GM23248 (cell line): Measurements from ENCODE around the gene SRPK2. TPM values are rescaled to one million over a fixed set of nuclear protein-coding genes. Genes with fewer than 3 reads are reported as not detected.
A peak's percentile ranks its signal among the peaks of the same experiment; 100 is the strongest.
"Not testable (repeated sequence)": the region's sequence is repeated elsewhere in the genome, so short reads cannot be mapped to it uniquely, and the experiment has no call there.

Experiments used
- DNase-seq: peaks from one replicate; pipeline ENCODE4 v3.0.0-alpha.2; 2015
- H2AFZ ChIP-seq: fragments of 200-600 bp; sonication (generic); 2 replicates; pipeline ENCODE4 v1.6.1; 2016; ENCODE audit warnings: antibody characterized with exemption
- H3F3A ChIP-seq: fragments of 200-600 bp; sonication (generic); 2 replicates; pipeline ENCODE4 v1.6.1; 2016; ENCODE audit warnings: mild to moderate bottlenecking, antibody characterized with exemption, mixed run types; ENCODE audit not compliant: insufficient read depth
- H3K27ac ChIP-seq: fragments of 200-600 bp; sonication (generic); 2 replicates; pipeline ENCODE4 v1.5.1; 2016; ENCODE audit warnings: mild to moderate bottlenecking
- H3K27me3 ChIP-seq: fragments of 200-600 bp; sonication (generic); replicated peaks from 2 replicates; pipeline ENCODE4 v1.6.1; 2016; ENCODE audit warnings: mild to moderate bottlenecking; ENCODE audit not compliant: insufficient read depth
- H3K36me3 ChIP-seq: fragments of 200-600 bp; sonication (generic); 2 replicates; pipeline ENCODE4 v1.6.1; 2016; ENCODE audit warnings: low read depth, mild to moderate bottlenecking
- H3K4me1 ChIP-seq: fragments of 200-600 bp; sonication (generic); 2 replicates; pipeline ENCODE4 v1.6.1; 2016; ENCODE audit warnings: mild to moderate bottlenecking; ENCODE audit not compliant: insufficient read depth
- H3K4me2 ChIP-seq: fragments of 200-600 bp; sonication (generic); one replicate; pipeline ENCODE4 v1.6.1; 2016; ENCODE audit warnings: mild to moderate bottlenecking; ENCODE audit not compliant: unreplicated experiment
- H3K4me3 ChIP-seq: fragments of 200-600 bp; sonication (generic); 2 replicates; pipeline ENCODE4 v1.5.1; 2016; ENCODE audit warnings: mild to moderate bottlenecking
- H3K79me2 ChIP-seq: fragments of 200-600 bp; sonication (generic); 2 replicates; pipeline ENCODE4 v1.6.1; 2016; ENCODE audit warnings: mild to moderate bottlenecking; ENCODE audit not compliant: insufficient read depth
- H3K9ac ChIP-seq: fragments of 200-600 bp; sonication (generic); 2 replicates; pipeline ENCODE4 v1.6.1; 2016; ENCODE audit warnings: mild to moderate bottlenecking
- H3K9me2 ChIP-seq: fragments of 200-600 bp; sonication (generic); 2 replicates; pipeline ENCODE4 v1.6.1; 2016; ENCODE audit warnings: mixed run types, mild to moderate bottlenecking, moderate library complexity; ENCODE audit not compliant: insufficient read depth
- H3K9me3 ChIP-seq: fragments of 200-600 bp; sonication (generic); one replicate; pipeline ENCODE4 v1.6.1; 2017; ENCODE audit warnings: low read depth
- H4K20me1 ChIP-seq: fragments of 200-600 bp; sonication (generic); 2 replicates; pipeline ENCODE4 v1.6.0; 2016; ENCODE audit not compliant: insufficient read depth
- EZH2 ChIP-seq: fragments of 200-600 bp; sonication (generic); IDR thresholded peaks from 2 replicates; pipeline ENCODE4 v1.6.1; 2018; ENCODE audit warnings: antibody characterized with exemption, mild to moderate bottlenecking; ENCODE audit not compliant: insufficient read depth, poor library complexity, severe bottlenecking
- EZH2phosphoT487 ChIP-seq: fragments of 200-600 bp; sonication (generic); IDR thresholded peaks from 2 replicates; pipeline ENCODE4 v1.6.1; 2018; ENCODE audit warnings: antibody characterized with exemption, moderate library complexity, mild to moderate bottlenecking, low read depth; ENCODE audit not compliant: insufficient read depth
- WGBS, 2 experiments: methylation state at CpG; one replicate each; pipeline ENCODE4 v1.1.6; 2015 to 2017; ENCODE audit warnings: low lambda C conversion rate in 2 of 2, low coverage in 1 of 2; ENCODE audit errors: missing lambda C conversion rate in 2 of 2; 5-methylcytosine and 5-hydroxymethylcytosine counted together
- in situ Hi-C: fragments of 300-500 bp; cut with MboI; formaldehyde crosslinking; loops from 2 replicates; pipeline ENCODE4 v1.15.0; 2020
- polyA plus RNA-seq: library from polyadenylated mRNA; unstranded; fragments of >200 nt; fragmentation: Nextera tagmentation; extraction: Ambion mirVana; gene quantifications from 2 replicates; pipeline ENCODE4 v1.2.1, GENCODE V29; 2016
- total RNA-seq: library from RNA; depleted of rRNA; stranded (reverse); fragments of >200 nt; shearing (Covaris generic); gene quantifications from 2 replicates; pipeline ENCODE4 v1.2.3, GENCODE V29; 2014

The SRPK2 gene
- total and polyA plus RNA-seq, 2 experiments from 2014 or later = 53.1 to 85.2 TPM

GRCh38 chr7:105352018-105352612, 36.6 kb downstream of the SRPK2 start:
- no peaks in the 10 kb centered on the region for H3K9me3 ChIP-seq
- H3K4me2 ChIP-seq = peak overlapping the region; percentile 83
- peak overlapping the region; percentile 95 for H3K27ac ChIP-seq
- peaks cover 37% of the 10 kb centered on the region for H3K4me1 ChIP-seq
- WGBS, 2 experiments = 0 to 2% methylated on average over 3 of the region's 3 CpGs
- H3K36me3 ChIP-seq = no peaks in the 10 kb centered on the region
- peak overlapping the region; percentile 64 for H3K4me3 ChIP-seq
- DNase-seq = peak; percentile 93
- peaks cover 86% of the 10 kb centered on the region for H3K79me2 ChIP-seq
- in situ Hi-C loops = no loop called here
- peak overlapping the region; percentile 79 for H2AFZ ChIP-seq
- H3K9ac ChIP-seq = peak overlapping the region; percentile 76
- H3K9me2 ChIP-seq = no peaks in the 10 kb centered on the region
- no peaks in the 10 kb centered on the region for H3K27me3 ChIP-seq
- H4K20me1 ChIP-seq = no peaks in the 10 kb centered on the region
- TF ChIP-seq EZH2 (no peak), EZH2phosphoT487 (no peak)
- H3F3A ChIP-seq = peaks cover 35% of the 10 kb centered on the region

- Histone ChIP-seq H3K79me2 (peaks cover 86% of the 10 kb centered on the region), H4K20me1 (no peaks in the 10 kb centered on the region), H3K27me3 (no peaks in the 10 kb centered on the region), H3K4me2 (peak overlapping the region; percentile 83), H3K4me3 (no peak overlapping the region; the same call in 1 of the 2 replicates), H3K4me1 (peaks cover 37% of the 10 kb centered on the region), H3K9ac (peak overlapping the region; percentile 76), H3F3A (peaks cover 35% of the 10 kb centered on the region), H2AFZ (no peak overlapping the region), H3K36me3 (no peaks in the 10 kb centered on the region), H3K9me3 (no peaks in the 10 kb centered on the region), H3K9me2 (no peaks in the 10 kb centered on the region), H3K27ac (peak overlapping the region; percentile 95; the same call in 1 of the 2 replicates)
- WGBS, 2 experiments = 77 to 81% methylated on average over 7 of the region's 7 CpGs
- in situ Hi-C loops = no loop called here
- DNase-seq = no peak
- no peak for TF ChIP-seq EZH2
- TF ChIP-seq EZH2phosphoT487 = no peak
Observed at GRCh38 chr7:105350906-105351305, 37.8 kb downstream of the SRPK2 start.

GRCh38 chr7:105348177-105348576, 40.5 kb downstream of the SRPK2 start:
- H4K20me1 ChIP-seq, H3K9ac ChIP-seq, in situ Hi-C loops, H3K9me2 ChIP-seq, H3K27me3 ChIP-seq, H3K27ac ChIP-seq, DNase-seq, H3K4me3 ChIP-seq, H2AFZ ChIP-seq, H3K9me3 ChIP-seq, H3K36me3 ChIP-seq, H3K4me2 ChIP-seq: not testable (repeated sequence)
- WGBS, 2 experiments = 95 to 97% methylated on average over 11 of the region's 11 CpGs
- Histone ChIP-seq H3F3A (peaks cover 27% of the 10 kb centered on the region), H3K4me1 (peaks cover 27% of the 10 kb centered on the region), H3K79me2 (peaks cover 86% of the 10 kb centered on the region)

- 90 to 95% methylated on average over 10 of the region's 10 CpGs for WGBS, 2 experiments
- H3K27ac ChIP-seq = no peak overlapping the region
- DNase-seq = no peak
- H3K4me3 ChIP-seq = no peak overlapping the region
- no peaks in the 10 kb centered on the region for H3K9me3 ChIP-seq
- peaks cover 99% of the 10 kb centered on the region for H3K79me2 ChIP-seq
- TF ChIP-seq EZH2 (no peak), EZH2phosphoT487 (no peak)
- no peak overlapping the region for H3K4me2 ChIP-seq
- in situ Hi-C loops = no loop called here
- no peaks in the 10 kb centered on the region for H3K9me2 ChIP-seq
- H4K20me1 ChIP-seq = peaks cover 8% of the 10 kb centered on the region; the same call in 1 of the 2 replicates
- no peaks in the 10 kb centered on the region for H3K36me3 ChIP-seq
- H2AFZ ChIP-seq = no peak overlapping the region
- no peak overlapping the region for H3K9ac ChIP-seq
- H3K4me1 ChIP-seq = peaks cover 15% of the 10 kb centered on the region
- H3F3A ChIP-seq = peaks cover 13% of the 10 kb centered on the region; the same call in 1 of the 2 replicates
- H3K27me3 ChIP-seq = no peaks in the 10 kb centered on the region
Observed at GRCh38 chr7:105346593-105347322, 42.0 kb downstream of the SRPK2 start.
